GM08714 (cell line): ENCODE results near the gene ZNHIT2.
A peak's percentile ranks its signal among the peaks of the same experiment; 100 is the strongest.

Experiments used
- H3K4me3 ChIP-seq: fragments of 200-500 bp; sonication (Bioruptor generic); 2 replicates; pipeline ENCODE4 v1.5.1; 2014; ENCODE audit warnings: mild to moderate bottlenecking, low read length, inconsistent platforms
- ZNF274 ChIP-seq: IDR thresholded peaks from 2 replicates; pipeline ENCODE4 v1.6.1; 2012; ENCODE audit warnings: mild to moderate bottlenecking, low read depth, low read length

Gene ZNHIT2

GRCh38 chr11:65118097-65118837 is 766 bp upstream of the ZNHIT2 start:
- no peak overlapping the region for H3K4me3 ChIP-seq
- no peak for TF ChIP-seq ZNF274

- peak overlapping the region; percentile 69 for H3K4me3 ChIP-seq
- TF ChIP-seq ZNF274: no peak
These were observed 913 bp downstream of the ZNHIT2 start for GRCh38 chr11:65116370-65117205.

GRCh38 chr11:65115361-65116082 is 2.0 kb downstream of the ZNHIT2 start:
- no peak overlapping the region for H3K4me3 ChIP-seq

GRCh38 chr11:65114538-65115171 is 2.8 kb downstream of the ZNHIT2 start:
- TF ChIP-seq ZNF274: no peak
- H3K4me3 ChIP-seq: no peak overlapping the region

More at GRCh38 chr11:65115361-65116082, 2.0 kb downstream of the ZNHIT2 start:
- no peak for TF ChIP-seq ZNF274

GRCh38 chr11:65113839-65114238 is 3.7 kb downstream of the ZNHIT2 start:
- no peak for TF ChIP-seq ZNF274
- H3K4me3 ChIP-seq: no peak overlapping the region

GRCh38 chr11:65113361-65113756 is 4.1 kb downstream of the ZNHIT2 start:
- TF ChIP-seq ZNF274: no peak
- peak overlapping the region; percentile 76; the same call in 1 of the 2 replicates for H3K4me3 ChIP-seq

- TF ChIP-seq ZNF274: no peak
- peak overlapping the region; percentile 76 for H3K4me3 ChIP-seq
These were observed 4.7 kb downstream of the ZNHIT2 start for GRCh38 chr11:65112546-65113360.

GRCh38 chr11:65111744-65112545 is 5.6 kb downstream of the ZNHIT2 start, which contains the start of gene TM7SF2:
TM7SF2 (plus strand) TSS chr11:65111872; CDS start chr11:65112016, 144 bp downstream.
- H3K4me3 ChIP-seq: peak within 1 kb of the TSS; percentile 76
- no peak for TF ChIP-seq ZNF274

GRCh38 chr11:65111159-65111743 is 6.2 kb downstream of the ZNHIT2 start:
- no peak overlapping the region for H3K4me3 ChIP-seq
- no peak for TF ChIP-seq ZNF274

GRCh38 chr11:65110354-65110861 is 7.1 kb downstream of the ZNHIT2 start:
- no peak overlapping the region for H3K4me3 ChIP-seq
- TF ChIP-seq ZNF274: no peak

- no peak for TF ChIP-seq ZNF274
- H3K4me3 ChIP-seq: no peak overlapping the region
These were observed 8.0 kb downstream of the ZNHIT2 start for GRCh38 chr11:65109231-65110198.
